DMS153 (cell line): Measurements from ENCODE around the gene CHD9.
"Not testable (repeated sequence)": the region's sequence is repeated elsewhere in the genome, so short reads cannot be mapped to it uniquely, and the experiment has no call there.

Source experiments
- DNase-seq: peaks from one replicate; lab custom pipeline; 2025; lab: John Stamatoyannopoulos, UW

CHD9 gene

DNA sequence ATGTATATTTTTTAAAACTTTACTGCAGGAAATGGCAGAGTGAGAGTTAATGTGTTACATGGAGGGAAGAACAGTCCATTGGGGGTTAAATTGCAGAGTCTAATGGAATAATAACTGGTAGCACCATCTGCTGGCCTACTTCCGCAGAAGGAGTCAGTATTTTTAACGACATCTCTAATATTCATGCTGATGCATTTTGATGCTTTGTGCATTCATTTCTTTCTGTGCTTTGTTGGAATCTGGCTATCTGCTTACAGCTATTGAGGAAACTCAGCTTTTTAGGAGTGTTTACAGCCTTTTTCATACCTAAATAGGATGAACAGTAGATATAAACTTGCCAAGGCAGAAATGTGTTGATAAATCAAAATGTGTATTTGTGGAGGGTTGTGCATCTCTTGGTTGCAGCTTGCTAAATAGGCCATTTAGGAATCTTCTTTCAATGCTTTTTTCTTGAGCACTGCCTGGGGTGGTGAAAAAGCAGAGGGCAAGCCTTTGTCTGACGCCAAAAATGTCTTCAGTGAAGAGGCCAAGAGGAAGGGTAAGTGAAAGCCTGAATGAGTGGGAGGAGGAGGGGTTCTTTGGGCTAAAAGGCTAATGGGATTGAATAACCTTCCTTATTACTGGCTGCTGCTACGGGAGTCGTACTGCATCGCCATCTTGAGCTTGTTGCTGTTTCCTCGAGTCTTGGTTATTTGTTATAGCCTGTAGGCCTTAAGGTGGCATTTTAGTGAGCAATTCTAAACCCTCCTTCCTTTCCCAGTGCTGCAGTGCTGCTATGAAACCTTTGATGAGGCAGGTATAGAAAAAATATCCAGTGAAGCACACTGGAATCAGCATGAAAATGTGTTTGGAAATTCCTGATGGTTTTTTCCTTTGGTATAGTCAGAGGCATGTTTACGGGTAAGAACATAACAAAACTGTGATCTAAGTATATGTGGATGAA lies 153.3 kb downstream of the CHD9 start:
- peak; percentile 64 for DNase-seq

DNA sequence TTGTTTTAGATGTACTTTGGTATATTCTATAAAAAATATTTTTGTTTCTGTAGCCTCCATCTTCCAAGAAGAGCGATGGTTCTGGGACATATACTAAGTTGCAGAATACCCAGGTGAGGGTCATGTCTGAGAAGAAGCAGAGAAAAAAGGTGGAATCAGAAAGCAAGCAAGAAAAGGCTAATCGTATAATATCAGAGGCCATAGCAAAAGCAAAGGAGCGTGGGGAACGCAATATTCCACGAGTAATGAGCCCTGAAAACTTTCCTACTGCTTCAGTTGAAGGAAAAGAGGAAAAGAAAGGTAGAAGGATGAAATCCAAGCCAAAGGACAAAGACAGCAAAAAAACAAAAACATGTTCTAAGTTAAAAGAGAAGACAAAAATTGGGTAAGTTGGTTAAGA lies 154.6 kb downstream of the CHD9 start:
- no peak for DNase-seq

DNA sequence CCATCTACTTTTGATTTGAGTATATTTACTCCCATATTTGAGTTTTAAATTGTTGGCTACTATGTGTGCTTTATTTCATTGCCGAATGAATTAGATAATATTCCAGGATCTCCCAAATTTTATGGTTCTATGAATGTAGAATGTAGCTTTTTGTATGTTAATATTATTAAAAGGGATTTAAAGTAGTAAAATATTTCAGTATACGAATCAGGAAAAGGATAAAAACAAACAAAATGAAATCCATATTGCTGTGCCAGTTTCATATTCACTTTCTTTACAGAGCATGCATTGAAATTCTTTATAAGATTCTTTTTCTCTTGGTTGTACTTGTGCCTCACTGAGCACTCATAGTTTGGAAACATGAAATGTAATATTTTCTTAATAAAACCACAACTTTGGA lies 155.1 kb downstream of the CHD9 start:
- no peak for DNase-seq

DNA sequence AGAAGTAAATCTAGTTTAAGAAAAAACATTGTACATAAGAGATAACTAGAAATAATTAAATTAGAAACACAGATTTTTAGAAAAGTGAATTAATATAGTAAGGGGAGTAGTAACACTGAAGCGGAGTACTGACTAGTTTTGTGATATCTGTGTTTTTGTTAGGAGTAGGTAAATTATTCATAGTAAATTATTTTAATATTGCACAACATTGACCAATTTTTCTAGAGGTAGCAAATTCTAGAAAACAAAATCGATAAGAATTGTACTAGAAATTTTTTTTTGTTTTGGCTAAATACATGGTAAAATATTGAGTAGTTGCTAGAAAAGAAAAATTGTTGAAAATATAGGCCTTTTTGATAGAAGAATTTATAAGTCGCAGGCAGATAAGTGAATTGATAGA lies 156.5 kb downstream of the CHD9 start:
- no peak for DNase-seq

DNA sequence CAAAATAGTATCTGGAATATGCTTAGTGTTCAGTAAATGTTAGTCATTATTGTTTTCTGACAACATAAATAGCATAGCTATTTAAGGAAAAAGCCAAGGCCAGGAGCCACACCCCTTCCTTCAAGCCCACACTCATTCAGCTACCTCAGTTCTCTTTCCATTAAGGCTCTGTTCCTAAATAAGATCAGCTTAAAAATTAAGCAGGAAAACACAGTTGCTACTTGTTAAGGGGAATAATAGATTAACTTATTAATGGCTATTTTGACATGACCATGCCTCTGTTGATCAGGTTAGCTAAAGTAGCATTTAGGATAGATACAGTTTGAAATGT lies 158.1 kb downstream of the CHD9 start:
- no peak for DNase-seq

DNA sequence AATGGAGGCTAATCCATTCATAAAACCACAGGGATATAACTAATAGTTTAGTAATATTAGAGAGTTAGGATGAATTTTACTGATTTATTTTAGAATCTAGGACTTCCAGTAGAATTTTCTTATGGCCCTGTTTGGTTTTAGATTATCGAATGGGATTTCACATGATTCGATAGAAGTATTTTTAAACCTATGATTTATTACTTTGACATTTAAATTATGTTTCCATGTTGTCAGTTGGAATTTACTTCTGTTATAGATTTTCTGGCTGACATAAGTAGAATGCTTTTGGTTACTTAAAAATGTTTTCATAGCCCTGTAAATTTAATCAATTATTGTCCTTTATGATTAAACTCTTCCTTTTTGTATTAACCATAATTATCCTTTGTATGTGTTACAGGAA lies 158.8 kb downstream of the CHD9 start:
- no peak for DNase-seq

DNA sequence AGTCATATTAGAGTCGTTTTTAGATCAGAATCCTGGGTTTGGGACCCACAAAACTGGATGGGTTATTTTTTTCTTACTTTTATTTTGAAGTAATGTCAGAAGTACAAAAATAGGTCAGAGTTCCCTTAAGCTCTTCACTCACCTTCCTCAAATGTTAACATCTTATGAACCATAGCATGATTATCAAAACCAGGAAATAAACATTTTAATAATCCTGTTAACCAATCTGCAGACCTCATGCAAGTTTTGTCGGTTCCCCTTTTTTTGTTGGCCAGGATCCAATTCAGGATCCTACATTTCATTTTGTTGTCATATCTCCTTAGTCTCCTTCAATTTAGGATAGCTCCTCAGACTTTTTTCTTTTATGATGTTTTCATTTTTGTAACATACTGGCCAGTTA lies 162.0 kb downstream of the CHD9 start:
- no peak for DNase-seq

DNA sequence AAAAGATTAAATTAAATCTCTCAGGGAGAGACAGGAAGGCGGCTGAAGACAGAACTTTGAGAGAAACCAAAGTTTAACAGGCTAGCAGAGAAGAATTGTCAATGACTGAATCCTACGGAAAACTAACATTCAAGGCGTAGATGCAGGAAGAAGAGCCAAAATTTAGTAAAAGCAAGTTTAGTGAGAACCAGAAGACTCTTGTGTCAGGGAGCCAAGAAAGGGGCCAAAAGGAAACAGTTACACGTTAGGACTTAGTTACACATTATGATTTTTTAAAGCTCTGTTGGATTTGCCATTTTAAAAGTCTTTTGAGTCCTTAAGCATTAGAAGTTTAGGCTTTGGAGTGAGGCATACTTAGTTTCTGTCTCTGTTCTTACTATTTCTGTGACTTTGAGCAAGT lies 164.6 kb downstream of the CHD9 start:
- DNase-seq, result no peak

DNA sequence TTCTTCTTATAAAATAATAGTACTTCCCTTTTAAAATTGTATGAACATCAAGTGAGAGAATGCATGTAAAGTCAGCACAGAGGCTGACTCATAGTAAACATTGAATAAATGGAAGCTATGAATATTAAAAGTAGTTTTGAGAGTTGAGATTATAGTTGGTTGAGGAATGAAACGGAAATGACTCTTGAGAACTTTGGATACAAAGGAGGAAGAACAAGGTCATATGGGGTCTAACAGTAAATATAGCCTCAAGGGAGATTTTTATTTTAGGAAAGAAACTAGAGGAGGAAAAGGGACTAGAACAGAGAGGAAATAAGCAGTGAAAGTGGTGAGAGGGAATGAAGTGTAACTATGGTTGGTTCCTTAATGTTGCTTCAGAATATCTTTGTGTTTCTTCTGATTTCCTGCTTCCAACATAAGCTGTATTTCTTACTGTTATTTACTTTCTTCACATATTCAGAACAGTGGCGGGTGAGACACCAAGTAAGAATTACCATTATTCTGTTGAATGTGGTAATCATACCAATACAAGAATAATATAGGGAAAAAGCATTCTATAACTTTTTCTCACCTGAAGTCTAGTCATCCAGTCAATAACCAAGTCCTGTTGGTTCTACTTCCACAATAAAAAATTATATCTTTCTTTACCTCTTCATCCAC lies 165.1 kb downstream of the CHD9 start:
- no peak for DNase-seq

DNA sequence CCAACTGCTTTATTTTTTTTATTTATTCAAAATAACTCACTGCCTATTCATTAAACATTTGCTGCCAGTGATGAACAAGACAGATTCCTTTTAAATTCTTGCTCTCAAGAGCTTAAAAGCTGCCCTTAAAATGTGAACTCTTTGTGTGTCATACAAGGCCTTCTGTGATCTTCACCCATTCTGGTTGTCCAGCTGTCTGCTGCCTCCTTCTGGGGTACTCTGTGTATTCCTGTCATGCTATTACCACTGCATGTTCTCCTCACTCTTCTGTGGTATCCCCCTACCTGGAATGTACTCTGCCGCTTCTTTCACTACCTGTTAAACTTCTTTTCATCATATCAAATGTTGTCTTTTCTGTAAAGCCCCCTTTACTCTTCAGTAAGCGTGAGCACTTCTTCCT lies 165.8 kb downstream of the CHD9 start:
- no peak for DNase-seq

DNA sequence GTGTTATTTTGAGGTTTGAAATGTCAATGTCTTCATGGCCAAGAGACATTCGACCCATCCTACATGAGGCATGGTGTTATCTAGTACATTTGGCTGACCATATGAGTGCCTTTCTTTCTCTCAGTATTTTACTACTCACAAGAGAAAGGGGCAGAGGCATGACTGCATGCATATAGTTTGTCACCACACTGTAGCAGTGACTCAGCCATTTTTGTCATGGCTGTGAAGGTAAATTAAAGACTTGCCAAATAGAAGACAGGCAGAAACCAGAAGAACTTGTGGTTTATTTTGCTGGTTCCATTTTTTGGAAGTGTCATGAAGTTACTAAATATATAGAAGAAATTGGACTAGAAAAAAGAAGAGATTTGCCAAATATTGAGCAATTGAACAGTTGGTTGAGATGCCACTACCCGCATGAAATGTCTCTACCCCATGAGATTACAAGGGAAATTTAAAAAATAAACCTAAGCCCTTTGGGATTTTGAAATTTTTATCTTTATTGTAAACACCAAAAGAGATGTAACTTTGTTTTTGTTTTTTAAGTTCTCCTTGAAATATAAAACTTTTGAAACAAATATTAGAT lies 170.3 kb downstream of the CHD9 start:
- no peak for DNase-seq

DNA sequence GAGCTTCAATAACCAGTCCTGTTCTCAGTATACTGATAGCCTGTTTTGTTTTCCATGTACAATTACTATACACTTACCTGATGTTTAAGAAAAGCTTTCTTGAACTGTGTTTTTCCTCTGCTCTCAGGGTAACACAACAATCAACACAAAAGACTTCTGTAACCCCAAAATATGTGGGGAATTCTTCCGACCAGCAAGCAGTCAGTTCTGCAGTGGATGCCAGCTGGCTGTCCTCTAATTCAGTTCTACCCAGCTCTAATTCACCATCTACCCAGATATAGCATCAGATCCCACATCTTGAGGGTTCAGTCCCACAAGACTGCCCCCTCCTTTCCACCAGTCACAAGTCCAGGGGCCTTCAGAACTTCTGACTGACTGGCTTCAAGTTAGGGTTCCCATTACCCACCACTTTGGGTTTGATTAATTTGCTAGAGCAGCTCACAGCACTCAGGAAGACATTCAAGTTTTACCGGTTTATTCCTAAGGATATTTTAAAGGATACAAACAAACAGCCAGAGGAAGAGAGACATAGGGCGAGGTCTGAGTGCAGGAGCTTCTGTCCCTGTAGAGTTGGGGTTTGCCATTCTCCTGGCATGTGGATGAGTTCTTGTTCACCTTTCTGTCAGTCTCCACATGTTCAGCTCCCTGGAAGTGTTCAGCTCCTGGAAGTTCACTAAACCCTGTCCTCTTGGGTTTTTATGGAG lies 178.2 kb downstream of the CHD9 start:
- no peak for DNase-seq

DNA sequence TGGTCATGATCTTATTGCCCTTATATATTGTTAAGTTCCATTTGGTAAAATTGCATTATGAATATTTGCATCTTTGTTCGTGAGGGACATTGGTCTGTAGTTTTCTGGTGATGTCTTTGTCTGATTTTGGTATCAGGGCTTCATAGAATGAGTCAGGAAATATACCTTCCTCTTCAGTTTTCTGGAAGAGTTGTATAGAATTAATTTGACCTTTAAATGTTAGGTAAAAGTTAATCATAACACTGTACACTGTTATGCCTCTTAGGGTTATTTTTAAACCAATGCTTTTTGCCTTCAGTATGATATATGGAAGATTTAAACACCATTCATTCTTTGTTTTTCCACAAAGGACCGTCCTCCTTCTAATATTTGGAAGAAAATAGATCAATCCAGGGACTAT lies 180.0 kb downstream of the CHD9 start:
- DNase-seq, result no peak

DNA sequence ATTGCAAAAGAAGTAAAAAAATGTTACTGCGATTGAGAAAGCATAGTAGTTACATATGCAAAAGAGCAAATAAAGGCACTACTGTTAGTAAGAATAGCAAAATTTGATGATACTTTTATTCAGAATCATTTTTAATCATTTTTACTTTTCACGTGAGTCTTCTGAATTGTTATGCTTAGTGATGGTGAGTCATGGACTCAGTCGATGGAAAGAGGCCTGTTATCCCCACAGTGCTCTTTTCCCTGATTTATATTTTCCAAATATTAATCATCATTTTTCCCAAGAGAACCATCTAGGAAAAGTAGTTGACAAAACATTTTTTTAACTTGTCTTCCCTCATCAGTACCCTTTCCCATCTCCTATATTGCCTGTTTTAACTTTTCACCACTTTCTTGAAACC lies 181.1 kb downstream of the CHD9 start:
- no peak for DNase-seq

DNA sequence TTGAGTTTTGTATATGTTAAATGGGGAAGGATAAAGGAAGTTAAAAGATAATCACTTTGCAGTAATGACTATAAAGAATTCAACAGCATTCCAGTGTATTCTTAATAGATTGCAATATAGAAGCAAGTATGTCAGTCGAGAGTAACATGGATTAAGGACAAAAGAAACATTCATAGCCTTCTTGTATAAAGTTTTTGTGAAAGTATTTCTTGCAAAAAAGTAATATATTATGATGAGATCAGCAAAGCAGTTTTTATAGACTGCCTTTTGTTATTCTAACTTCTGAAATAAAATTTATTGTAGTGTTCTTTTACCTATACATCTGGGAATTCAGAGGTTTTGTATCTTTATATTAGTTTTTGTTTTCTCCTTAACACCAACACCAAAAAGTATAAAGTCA lies 194.5 kb downstream of the CHD9 start:
- no peak for DNase-seq

DNA sequence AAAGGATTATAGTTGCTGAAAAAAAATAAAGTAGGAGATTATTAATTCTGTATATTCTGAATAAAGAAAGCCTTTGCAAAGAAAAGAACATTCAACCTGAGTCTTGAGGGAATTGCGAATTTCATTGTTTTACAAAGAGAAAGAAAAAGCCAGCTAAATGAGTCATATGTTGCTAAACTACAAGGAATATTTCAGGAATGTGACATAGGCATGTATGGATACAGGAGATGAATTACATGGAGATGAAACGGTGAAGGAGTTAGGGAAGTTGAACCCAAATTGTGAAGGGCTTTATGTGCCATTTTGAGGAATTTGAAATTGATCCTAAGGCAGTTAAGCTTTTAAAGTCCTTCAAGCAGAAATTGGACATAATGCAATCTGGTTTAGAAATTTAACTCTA lies 202.2 kb downstream of the CHD9 start:
- no peak for DNase-seq

DNA sequence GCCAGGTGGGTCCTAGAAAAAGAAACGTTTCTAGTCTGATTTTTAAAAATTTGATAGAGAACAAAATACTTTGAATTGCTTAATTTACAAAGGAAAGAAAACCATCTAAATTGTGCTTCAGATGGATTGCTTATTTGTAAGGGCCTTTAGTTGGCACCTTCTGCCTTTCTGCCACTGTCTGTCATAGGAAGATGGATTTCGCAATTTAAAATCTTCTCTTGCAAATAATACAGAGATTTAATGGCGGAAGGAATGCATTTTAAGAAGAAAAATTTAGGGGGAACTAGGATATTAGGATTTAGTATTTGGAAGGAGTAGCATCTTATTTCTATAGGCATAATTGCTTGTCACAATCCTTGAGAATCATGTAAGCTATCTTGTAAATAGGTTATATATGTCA lies 204.0 kb downstream of the CHD9 start:
- DNase-seq, result no peak

DNA sequence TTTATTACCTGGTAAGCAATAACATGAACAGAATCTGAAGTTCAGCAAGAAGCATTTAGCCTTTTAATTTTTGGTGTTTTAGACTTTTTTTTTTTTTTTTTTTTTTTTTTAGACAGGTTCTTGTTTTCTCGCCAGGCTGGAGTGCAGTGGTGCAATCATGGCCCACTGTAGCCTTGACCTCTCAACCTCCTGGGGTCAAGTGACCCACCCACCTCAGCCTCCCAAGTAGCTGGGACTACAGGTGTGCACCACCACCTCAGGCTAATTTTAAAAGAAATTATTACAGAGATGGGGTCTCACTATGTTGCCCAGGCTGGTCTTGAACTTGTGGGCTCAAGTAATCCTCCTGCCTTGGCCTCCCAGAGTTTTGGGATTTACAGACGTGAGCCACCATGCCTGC lies 206.5 kb downstream of the CHD9 start:
- no peak for DNase-seq

DNA sequence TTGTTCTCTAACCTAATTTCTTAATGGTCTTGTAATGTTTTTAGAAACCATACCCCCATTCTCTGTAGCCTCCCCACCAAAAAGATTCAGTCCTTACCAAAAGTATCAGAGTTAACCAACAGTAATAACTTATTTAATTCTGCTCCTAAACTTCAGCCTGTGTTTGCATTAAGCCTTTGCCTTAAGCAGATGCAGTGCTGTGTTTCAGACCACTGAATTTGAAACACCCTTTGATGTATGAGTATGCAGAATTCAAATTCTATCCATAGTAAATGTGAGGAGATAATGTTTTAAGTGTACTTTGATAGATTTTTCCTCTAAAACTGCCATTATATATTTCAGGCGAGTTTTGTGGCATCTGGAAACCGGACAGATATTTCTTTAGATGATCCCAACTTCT lies 207.9 kb downstream of the CHD9 start:
- DNase-seq, result no peak

DNA sequence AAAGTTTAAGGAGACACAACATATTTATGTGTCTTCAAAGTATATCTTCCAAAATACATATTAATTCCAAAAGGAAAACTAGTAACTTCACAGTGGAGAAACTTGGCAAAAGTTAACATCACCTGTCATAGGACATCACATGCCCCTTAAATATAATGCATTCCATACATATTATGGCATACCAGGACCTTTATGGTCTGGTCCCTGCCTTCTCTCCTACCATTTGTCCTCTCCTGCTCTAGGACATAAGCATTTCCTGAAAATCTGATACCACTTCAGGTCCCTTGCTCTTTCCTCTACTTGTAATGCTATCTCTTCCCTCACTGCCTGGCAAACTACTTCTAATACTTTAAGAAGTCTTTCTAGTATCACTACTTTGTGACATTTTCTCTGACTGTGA lies 211.4 kb downstream of the CHD9 start:
- no peak for DNase-seq

DNA sequence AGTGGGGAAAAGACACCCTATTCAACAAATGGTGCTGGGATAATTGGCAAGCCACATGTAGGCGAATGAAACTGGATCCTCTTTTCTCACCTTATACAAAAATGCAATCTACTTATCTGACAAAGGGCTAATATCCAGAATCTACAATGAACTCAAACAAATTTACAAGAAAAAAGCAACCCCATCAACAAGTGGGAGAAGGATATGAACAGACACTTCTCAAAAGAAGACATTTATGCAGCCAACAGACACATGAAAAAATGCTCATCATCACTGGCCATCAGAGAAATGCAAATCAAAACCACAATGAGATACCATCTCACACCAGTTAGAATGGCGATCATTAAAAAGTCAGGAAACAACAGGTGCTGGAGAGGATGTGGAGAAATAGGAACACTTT lies 223.7 kb downstream of the CHD9 start:
- not testable (repeated sequence) for DNase-seq

DNA sequence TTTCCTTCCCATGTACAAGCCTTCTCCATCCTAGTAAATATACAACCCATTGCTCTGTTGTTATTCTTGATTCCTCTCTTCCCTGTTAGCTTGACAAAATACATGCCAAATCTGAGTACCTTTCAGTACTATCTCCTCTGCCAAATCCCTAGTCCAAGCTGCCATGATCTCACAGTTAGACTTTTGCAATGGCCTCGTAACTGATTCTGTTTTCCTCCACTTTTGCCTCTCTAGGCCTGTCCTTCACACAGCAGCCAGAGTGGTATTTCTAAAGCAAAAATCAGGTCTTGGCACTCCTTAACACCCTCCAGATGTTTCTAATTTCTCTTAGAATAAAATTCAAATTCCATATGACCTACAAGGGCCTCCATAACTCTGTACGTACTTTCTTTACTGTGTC lies 226.5 kb downstream of the CHD9 start:
- no peak for DNase-seq

DNA sequence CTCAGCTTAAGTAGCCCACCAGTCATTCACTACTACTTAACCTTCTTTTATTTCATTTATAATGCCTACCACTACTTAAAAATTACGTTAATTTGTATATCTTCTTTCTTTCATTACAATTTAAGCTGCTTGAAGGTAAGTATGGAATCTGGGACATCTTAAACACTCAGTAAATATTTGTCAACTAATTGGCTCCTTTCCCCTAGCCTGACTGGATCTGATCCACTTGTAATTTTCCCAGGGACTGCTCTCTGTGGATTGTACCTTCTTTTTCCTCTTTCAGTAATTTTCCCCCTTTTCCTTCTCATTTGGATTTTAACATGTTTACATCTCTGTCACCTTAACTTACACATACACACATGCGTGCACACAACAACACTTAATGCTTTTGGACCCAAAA lies 227.1 kb downstream of the CHD9 start:
- DNase-seq, result no peak
